ENCODE data around the gene ATP11A. TPM values are rescaled to one million over a fixed set of nuclear protein-coding genes. Genes with fewer than 3 reads are reported as not detected.

Gene ATP11A
- total RNA-seq, 1 experiment from 2014 or later = 65.3 TPM

DNA sequence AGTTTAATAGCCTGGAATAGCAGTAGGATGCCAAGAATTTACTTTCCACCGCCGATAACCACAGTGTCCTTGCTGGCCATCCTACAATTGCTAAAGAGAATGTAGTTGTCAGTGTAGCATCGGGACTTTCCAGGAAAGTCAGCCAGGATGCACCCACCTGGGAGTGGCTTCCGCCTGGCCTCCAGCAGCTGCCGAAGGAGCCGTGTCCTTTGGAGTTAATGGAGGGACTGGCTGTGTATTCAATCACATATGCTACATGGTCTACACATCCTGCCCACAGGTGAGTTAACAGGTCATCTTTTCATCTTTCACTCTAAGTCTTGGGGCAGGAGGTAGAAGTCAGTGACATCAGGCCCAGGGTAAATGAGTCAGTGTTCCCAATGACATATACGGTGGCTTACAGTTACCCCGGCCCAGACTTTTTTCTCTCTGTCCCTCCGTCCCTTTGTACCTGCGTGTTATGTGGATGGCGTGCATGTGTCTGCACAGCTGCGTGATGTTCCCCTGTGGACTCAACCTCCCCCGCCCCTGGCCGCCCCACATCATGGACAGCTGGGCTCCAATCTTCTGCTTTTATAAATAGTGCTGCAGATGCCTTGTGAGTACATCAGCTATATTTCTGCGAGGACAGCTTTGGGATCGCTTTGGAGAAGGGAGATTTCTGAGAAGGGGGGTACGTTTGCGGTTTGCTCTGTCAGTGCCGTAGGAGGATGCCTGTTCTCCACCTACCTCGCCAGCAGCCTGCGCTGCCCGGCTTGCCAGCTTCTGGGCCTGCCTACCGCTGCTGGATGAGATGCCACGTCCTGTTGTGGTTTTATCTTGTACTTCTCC, 63.1 kb downstream of the ATP11A start:
- no peak overlapping the region for H3K4me2 ChIP-seq (ENCODE audit: insufficient read depth, insufficient read length, low read length)
- H3K27me3 ChIP-seq (ENCODE audit: insufficient read depth, low read length) = no peaks in the 10 kb centered on the region
- Mint-ChIP-seq H3K9me3 (no peaks in the 10 kb centered on the region), H3K27me3 (ENCODE audit: low read depth) (no peaks in the 10 kb centered on the region), H3K4me1 (peaks cover 13 to 27% of the 10 kb centered on the region in 2 experiments), H3K4me3 (no peak overlapping the region), H3K36me3 (ENCODE audit: insufficient read depth in 1 of 3, low read depth in 3 of 3) (peaks cover 0 to 4% (median 2%) of the 10 kb centered on the region in 3 experiments; a peak in 4 of 7 replicates), H3K27ac (peak overlapping the region; percentile 17 to 58 (median 25); a peak in 4 of 7 replicates)
- no peak overlapping the region for H2AK5ac ChIP-seq (ENCODE audit: insufficient read length, low read length)
- no CpG with 5 or more reads among the region's 24 CpGs for WGBS (ENCODE audit: extremely low coverage, insufficient read length, low lambda C conversion rate)
- peaks cover 3% of the 10 kb centered on the region for H3K79me1 ChIP-seq (ENCODE audit: insufficient read depth, low read depth, low read length, poor library complexity, severe bottlenecking)
- H2BK12ac ChIP-seq (ENCODE audit: insufficient read length, low read depth, low read length) = no peak overlapping the region
- no peak overlapping the region for H3K9ac ChIP-seq (ENCODE audit: extremely low read depth, insufficient read length, low read length)
- no peak overlapping the region for H2BK15ac ChIP-seq (ENCODE audit: low read depth, low read length)
- H3K23me2 ChIP-seq (ENCODE audit: insufficient read length, low read depth, low read length, poor library complexity, severe bottlenecking) = peaks cover 3% of the 10 kb centered on the region
- no peak overlapping the region for H4K5ac ChIP-seq (ENCODE audit: insufficient read length, low read depth, low read length)
- no peak overlapping the region for H3K56ac ChIP-seq (ENCODE audit: insufficient read length, low read depth, low read length)
- no peak overlapping the region for H2BK5ac ChIP-seq (ENCODE audit: insufficient read length, low read length)
- H3K4me1 ChIP-seq (ENCODE audit: insufficient read depth, low read length) = no peaks in the 10 kb centered on the region
- H3T11ph ChIP-seq (ENCODE audit: low read length) = no peak overlapping the region
- no peak overlapping the region for H4K8ac ChIP-seq (replicated peaks; ENCODE audit: insufficient read length, low read depth, low read length)
- H3K4ac ChIP-seq (ENCODE audit: low read depth, low read length) = no peak overlapping the region
- H4K20me1 ChIP-seq (ENCODE audit: control insufficient read depth, insufficient read depth, insufficient read length) = no peaks in the 10 kb centered on the region
- H3K14ac ChIP-seq (ENCODE audit: insufficient read depth, low read length) = no peak overlapping the region
- no peak overlapping the region for H2BK20ac ChIP-seq (ENCODE audit: low read depth, low read length, poor library complexity, severe bottlenecking)
- no peaks in the 10 kb centered on the region for H3K9me3 ChIP-seq (ENCODE audit: control insufficient read depth, low read depth, low read length)
- H2AFZ ChIP-seq (ENCODE audit: low read length) = no peak overlapping the region
- DNase-seq = no peak
- no peak overlapping the region for H3K27ac ChIP-seq (ENCODE audit: insufficient read length, low read depth, low read length)
- TF ChIP-seq, protein P1, sequence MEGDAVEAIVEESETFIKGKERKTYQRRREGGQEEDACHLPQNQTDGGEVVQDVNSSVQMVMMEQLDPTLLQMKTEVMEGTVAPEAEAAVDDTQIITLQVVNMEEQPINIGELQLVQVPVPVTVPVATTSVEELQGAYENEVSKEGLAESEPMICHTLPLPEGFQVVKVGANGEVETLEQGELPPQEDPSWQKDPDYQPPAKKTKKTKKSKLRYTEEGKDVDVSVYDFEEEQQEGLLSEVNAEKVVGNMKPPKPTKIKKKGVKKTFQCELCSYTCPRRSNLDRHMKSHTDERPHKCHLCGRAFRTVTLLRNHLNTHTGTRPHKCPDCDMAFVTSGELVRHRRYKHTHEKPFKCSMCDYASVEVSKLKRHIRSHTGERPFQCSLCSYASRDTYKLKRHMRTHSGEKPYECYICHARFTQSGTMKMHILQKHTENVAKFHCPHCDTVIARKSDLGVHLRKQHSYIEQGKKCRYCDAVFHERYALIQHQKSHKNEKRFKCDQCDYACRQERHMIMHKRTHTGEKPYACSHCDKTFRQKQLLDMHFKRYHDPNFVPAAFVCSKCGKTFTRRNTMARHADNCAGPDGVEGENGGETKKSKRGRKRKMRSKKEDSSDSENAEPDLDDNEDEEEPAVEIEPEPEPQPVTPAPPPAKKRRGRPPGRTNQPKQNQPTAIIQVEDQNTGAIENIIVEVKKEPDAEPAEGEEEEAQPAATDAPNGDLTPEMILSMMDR (conservative IDR thresholded peaks at IDR 0.05) = no peak
- no peak overlapping the region for H3K23ac ChIP-seq (ENCODE audit: insufficient read length, low read depth, low read length)
- no peak overlapping the region for H2BK120ac ChIP-seq (ENCODE audit: low read depth, low read length, poor library complexity, severe bottlenecking)
- H4K91ac ChIP-seq (ENCODE audit: insufficient read length, low read depth, low read length) = no peak overlapping the region
- no peak overlapping the region for H3K18ac ChIP-seq (ENCODE audit: insufficient read length, low read depth, low read length)
- H3K79me2 ChIP-seq (ENCODE audit: insufficient read depth, low read length) = peaks cover 2% of the 10 kb centered on the region

Data from H9 (cell line).